Measurements from ENCODE around the gene SPHK2.

The SPHK2 gene

GRCh38 chr19:48603850-48604249 is 15.5 kb upstream of the SPHK2 start:
- DNase-seq: no peak

GRCh38 chr19:48606463-48607358 is 12.6 kb upstream of the SPHK2 start, which contains the start of gene SPACA4:
TSS of gene SPACA4 (plus strand) at chr19:48606742. CDS start at chr19:48606979, 237 bp downstream.
- DNase-seq: no peak

- DNase-seq: no peak
Observed at GRCh38 chr19:48607359-48607755, 11.9 kb upstream of the SPHK2 start.

GRCh38 chr19:48608798-48609263 is 10.5 kb upstream of the SPHK2 start:
- no peak for DNase-seq

- no peak for DNase-seq
Observed at GRCh38 chr19:48609571-48610108, 9.7 kb upstream of the SPHK2 start.

GRCh38 chr19:48611872-48612271 is 7.4 kb upstream of the SPHK2 start:
- no peak for DNase-seq

- no peak for DNase-seq
Observed at GRCh38 chr19:48613024-48613851, 6.1 kb upstream of the SPHK2 start.

- DNase-seq: no peak
Observed at GRCh38 chr19:48613852-48614435, 5.4 kb upstream of the SPHK2 start.

GRCh38 chr19:48614436-48615230 is 4.7 kb upstream of the SPHK2 start, which contains the start of gene FAM83E:
TSS of gene FAM83E (minus strand) at chr19:48615076. CDS start at chr19:48613372, 1,704 bp downstream.
- DNase-seq: no peak

GRCh38 chr19:48615231-48616040 is 3.9 kb upstream of the SPHK2 start:
- DNase-seq: no peak

GRCh38 chr19:48616041-48616436 is 3.3 kb upstream of the SPHK2 start:
- no peak for DNase-seq

GRCh38 chr19:48616491-48617056 is 2.7 kb upstream of the SPHK2 start:
- DNase-seq: no peak

- no peak for DNase-seq
Observed at GRCh38 chr19:48617146-48617937, 2.0 kb upstream of the SPHK2 start.

- no peak for DNase-seq
Observed at GRCh38 chr19:48618278-48618915, 909 bp upstream of the SPHK2 start.

GRCh38 chr19:48619692-48620585 is 633 bp downstream of the SPHK2 start:
- DNase-seq: no peak

- no peak for DNase-seq
Observed at GRCh38 chr19:48623556-48624066, 4.3 kb downstream of the SPHK2 start.

- DNase-seq: peak; percentile 97
Observed at GRCh38 chr19:48624067-48624594, 4.8 kb downstream of the SPHK2 start.
